ENCODE measurements around the gene TMEM94. TPM values are rescaled to one million over a fixed set of nuclear protein-coding genes. Genes with fewer than 3 reads are reported as not detected.

Gene TMEM94
- total RNA-seq, 1 experiment from 2014 or later = 62.9 TPM

DNA sequence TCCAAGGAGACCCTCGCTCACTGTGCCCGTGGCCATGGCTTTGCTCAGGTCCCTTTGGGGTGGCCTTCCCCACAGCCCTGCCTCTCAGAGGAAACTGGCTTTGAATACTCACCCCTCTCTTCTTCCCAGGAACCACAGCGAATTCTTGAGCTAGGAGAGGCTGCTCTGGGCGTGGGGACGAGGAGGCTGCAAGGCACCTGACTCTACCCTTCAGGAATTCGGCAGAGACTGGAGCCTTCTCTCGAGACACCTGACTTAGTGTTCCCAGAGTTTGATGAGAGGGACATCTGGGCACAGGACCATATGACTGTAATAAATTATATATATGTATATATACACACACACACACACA is 75.3 kb downstream of the TMEM94 start:
- DNase-seq (ENCODE audit: low read depth in 1 of 2, low spot score in 2 of 2) = no peak

DNA sequence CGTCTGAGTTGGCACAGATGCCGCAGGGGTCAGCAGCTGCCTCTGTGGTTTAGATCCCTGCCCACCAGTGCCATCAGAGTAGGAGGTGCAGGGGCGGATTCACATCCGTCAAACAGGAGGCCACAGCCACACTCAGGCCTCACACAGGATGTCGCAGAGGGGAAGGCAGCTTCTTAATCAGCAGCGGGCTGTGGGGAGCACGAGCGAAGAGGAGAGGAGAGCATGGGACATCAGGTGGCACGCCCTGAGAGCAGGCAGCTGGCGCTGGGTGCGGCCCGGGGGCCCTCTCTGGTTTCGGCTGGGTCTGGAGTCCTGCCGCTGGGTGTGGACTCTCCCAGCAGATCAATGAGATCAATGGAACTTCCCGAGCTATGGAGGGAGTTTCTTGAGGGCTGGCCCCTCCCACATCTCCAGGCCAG is 78.7 kb downstream of the TMEM94 start:
- no peaks in the 10 kb centered on the region for H3K36me3 ChIP-seq
- 0 out of 2 replicates have a peak, but pooled peaks cover 2% of the 10 kb centered on the region for H3K27me3 ChIP-seq (replicated peaks)
- no peak for DNase-seq (ENCODE audit: low read depth in 1 of 2, low spot score in 2 of 2)
- no peak overlapping the region for H3K27ac ChIP-seq
- H3K9me3 ChIP-seq (replicated peaks) = no peaks in the 10 kb centered on the region
- no peaks in the 10 kb centered on the region for H3K4me1 ChIP-seq (replicated peaks)
- no peak overlapping the region for H3K4me3 ChIP-seq

More for the DNA sequence above, 75.3 kb downstream of the TMEM94 start:
- peaks cover 4% of the 10 kb centered on the region; the same call in 1 of the 2 replicates for H3K27me3 ChIP-seq (replicated peaks)
- H3K4me3 ChIP-seq = no peak overlapping the region
- H3K27ac ChIP-seq = no peak overlapping the region
- no peaks in the 10 kb centered on the region for H3K9me3 ChIP-seq (replicated peaks)
- H3K36me3 ChIP-seq = no peaks in the 10 kb centered on the region
- H3K4me1 ChIP-seq (replicated peaks) = no peaks in the 10 kb centered on the region

DNA sequence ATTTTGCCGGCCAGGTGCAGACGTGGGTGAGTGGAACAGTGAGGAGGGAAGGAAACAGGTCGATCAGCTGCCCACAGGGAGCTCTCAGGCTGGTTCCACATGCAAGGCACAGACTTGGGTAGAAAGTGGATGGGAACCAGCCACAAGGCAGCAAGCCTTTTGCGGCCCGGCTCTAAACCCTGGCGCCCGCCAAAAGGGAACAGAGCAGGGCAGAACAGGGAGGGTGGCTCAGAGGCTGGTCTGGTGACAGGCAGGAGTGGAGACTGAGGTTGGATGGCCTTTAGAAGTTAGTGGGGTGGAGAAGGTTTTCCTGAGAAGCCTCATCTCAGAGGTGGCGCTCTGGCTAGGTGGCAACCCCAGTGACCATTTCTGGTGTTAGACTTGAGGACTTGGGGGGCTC is 79.4 kb downstream of the TMEM94 start:
- Histone ChIP-seq H3K9me3 (replicated peaks) (no peaks in the 10 kb centered on the region), H3K4me3 (no peak overlapping the region), H3K36me3 (no peaks in the 10 kb centered on the region), H3K4me1 (replicated peaks) (no peaks in the 10 kb centered on the region), H3K27me3 (replicated peaks) (0 out of 2 replicates have a peak, but pooled peaks cover 2% of the 10 kb centered on the region), H3K27ac (no peak overlapping the region)
- no peak for DNase-seq (ENCODE audit: low read depth in 1 of 2, low spot score in 2 of 2)

DNA sequence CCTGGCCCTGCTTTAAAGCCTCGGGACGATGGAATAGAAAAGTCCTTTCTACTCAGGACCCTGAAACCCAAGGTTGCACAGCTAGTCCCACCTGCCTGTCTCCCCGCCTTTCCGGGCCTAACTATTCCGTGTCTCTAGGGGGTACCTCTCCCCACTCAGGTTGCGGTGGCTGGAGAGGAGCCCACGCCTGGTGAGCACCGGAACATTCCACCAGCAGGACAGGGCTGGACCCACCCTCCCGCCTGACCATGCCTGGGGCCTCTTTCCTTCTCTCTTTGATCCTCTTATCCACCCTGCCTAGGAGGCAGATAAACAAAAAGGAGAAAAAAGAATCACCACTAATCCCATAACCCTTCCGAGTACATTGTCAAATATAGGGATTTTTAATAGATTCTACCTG is 79.9 kb downstream of the TMEM94 start:
- no peak overlapping the region for H3K27ac ChIP-seq

DNA sequence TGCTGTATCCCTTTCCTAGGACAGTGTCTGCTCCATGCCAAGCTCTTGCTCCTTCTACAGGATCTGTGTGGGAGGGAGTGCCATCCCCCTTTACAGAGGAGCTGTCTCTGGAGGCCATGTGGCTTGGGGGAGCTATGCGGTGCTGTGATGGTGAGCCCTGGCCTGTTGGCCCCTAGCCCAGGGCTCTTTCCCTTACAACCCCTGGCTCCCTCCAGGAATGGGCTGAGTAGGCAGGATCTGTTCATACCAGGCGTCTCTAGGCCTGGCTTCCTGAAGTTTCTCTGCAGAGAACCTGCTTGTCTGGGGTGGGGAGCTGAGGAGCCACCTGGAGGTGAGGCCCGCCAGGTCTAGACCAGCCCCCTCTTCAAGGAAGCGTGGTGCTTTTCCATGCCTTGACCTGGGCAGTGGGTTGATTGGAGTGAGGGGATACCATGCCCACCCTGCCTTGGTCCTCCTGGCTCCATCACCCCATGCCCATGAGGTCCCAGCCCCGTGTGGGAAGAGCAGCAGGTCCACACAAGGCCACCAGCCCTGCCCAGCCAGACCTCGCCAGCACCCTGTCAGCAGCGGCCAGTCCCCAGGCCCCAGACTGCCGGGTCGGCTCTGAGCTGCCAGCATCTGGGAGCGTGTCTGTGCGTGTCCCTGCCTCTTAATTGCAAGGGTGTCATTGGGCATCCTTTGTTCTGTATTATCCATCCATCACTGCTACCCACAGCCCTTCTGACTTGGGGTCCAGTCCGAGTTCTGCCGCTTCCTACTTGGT is 83.7 kb downstream of the TMEM94 start:
- Histone ChIP-seq H3K4me3 (no peak overlapping the region), H3K27me3 (replicated peaks) (peaks cover 2% of the 10 kb centered on the region; the same call in 1 of the 2 replicates)
- DNase-seq (ENCODE audit: low read depth in 1 of 2, low spot score in 2 of 2) = no peak

More for the DNA sequence above, 79.9 kb downstream of the TMEM94 start:
- H3K9me3 ChIP-seq (replicated peaks) = no peaks in the 10 kb centered on the region
- 0 out of 2 replicates have a peak, but pooled peaks cover 2% of the 10 kb centered on the region for H3K27me3 ChIP-seq (replicated peaks)
- no peak for DNase-seq (ENCODE audit: low read depth in 1 of 2, low spot score in 2 of 2)
- H3K36me3 ChIP-seq = no peaks in the 10 kb centered on the region
- no peaks in the 10 kb centered on the region for H3K4me1 ChIP-seq (replicated peaks)
- no peak overlapping the region for H3K4me3 ChIP-seq

DNA sequence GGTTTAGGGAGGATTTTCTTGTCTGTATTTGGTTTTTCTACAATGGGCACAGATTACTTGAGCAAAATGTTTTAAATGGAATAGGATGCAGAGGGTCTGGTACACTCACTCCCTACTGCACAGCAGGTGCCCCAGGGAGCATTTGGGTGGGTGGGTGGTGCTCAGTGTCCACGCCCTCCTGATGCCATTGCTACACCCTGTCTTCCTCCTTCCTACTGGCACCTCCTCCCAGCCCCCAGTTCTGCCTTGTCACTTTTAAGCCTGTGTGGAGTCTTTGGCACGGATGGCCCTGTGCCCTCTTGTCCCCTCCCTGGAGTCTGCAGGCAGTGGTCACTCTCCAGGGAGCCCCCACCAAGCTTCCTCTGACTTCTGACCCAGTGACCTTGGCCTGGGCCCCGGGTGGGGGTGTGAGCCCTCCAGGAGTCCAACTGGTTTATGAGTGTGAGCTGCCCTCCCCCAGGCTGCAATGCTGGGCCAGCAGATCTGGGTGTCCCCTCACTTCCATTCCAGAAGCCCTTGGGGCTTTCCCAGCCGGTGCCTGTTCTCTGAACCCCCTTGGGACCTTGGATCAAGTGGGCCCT is 84.6 kb downstream of the TMEM94 start:
- H3K9me3 ChIP-seq (replicated peaks) = no peaks in the 10 kb centered on the region
- no peak overlapping the region for H3K4me3 ChIP-seq
- H3K27ac ChIP-seq = no peak overlapping the region
- H3K4me1 ChIP-seq (replicated peaks) = no peaks in the 10 kb centered on the region
- no peaks in the 10 kb centered on the region; the same call in 1 of the 2 replicates for H3K27me3 ChIP-seq (replicated peaks)
- H3K36me3 ChIP-seq = no peaks in the 10 kb centered on the region
- no peak for DNase-seq (ENCODE audit: low read depth in 1 of 2, low spot score in 2 of 2)

More for the DNA sequence above, 83.7 kb downstream of the TMEM94 start:
- Histone ChIP-seq H3K27ac (no peak overlapping the region), H3K4me1 (replicated peaks) (no peaks in the 10 kb centered on the region), H3K36me3 (no peaks in the 10 kb centered on the region), H3K9me3 (replicated peaks) (no peaks in the 10 kb centered on the region)

DNA sequence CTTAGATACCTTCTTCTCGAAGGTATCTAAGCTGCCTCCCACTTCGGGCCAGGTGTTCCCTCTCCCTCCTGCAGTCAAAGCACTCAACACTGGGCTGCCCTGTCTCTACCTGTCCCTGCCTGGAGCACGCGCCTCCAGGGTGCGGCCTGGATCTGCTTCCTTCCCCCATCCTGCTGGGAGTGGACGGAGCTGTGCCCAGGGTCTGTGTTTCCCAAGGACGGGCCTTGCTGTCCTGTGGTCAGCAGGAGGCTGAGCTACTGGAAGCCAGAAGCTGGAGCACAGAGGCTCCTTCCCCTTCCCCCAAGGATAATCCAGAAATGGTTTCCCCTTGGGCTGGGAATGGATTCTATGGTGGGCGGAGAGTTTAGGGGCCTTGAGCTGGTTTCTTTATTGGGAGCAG is 85.8 kb downstream of the TMEM94 start:
- Histone ChIP-seq H3K4me3 (no peak overlapping the region), H3K36me3 (no peaks in the 10 kb centered on the region), H3K27me3 (replicated peaks) (no peaks in the 10 kb centered on the region; the same call in 1 of the 2 replicates), H3K9me3 (replicated peaks) (no peaks in the 10 kb centered on the region), H3K27ac (no peak overlapping the region), H3K4me1 (replicated peaks) (no peaks in the 10 kb centered on the region)
- DNase-seq (ENCODE audit: low read depth in 1 of 2, low spot score in 2 of 2) = no peak

DNA sequence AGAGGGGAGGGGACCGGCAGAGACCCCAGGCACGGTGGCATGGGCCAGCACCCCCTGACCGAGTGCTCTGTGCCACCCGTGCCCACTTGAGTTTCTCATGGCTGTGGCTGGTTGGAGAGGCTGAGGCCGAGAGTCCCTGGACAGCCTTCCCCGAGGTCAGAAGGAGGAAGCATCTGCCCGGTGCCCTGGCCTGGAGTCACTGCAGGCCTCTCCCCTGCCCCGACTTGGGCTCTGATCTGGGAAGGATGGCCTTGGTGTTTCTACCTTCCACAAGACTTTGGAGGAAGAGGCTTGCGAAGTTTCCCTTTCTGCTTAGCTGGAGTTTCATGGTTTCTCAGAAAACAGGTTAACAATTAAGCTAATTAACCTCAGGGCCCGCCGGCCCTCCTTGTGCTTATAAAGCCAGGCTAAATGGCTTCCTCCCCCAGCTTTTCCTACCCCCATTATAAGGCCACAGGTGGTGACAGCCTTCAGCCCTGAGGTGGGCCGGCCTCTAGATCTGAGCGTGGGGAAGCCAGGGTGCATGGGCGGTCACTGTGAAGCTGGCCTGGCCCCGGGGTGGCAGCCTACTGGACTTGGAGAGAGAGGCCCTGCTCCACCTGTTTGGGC is 86.4 kb downstream of the TMEM94 start:
- no peak for DNase-seq (ENCODE audit: low read depth in 1 of 2, low spot score in 2 of 2)
- Histone ChIP-seq H3K36me3 (no peaks in the 10 kb centered on the region), H3K4me1 (replicated peaks) (no peaks in the 10 kb centered on the region), H3K9me3 (replicated peaks) (no peaks in the 10 kb centered on the region), H3K4me3 (no peak overlapping the region), H3K27ac (no peak overlapping the region), H3K27me3 (replicated peaks) (peaks cover under 1% of the 10 kb centered on the region; the same call in 1 of the 2 replicates)

DNA sequence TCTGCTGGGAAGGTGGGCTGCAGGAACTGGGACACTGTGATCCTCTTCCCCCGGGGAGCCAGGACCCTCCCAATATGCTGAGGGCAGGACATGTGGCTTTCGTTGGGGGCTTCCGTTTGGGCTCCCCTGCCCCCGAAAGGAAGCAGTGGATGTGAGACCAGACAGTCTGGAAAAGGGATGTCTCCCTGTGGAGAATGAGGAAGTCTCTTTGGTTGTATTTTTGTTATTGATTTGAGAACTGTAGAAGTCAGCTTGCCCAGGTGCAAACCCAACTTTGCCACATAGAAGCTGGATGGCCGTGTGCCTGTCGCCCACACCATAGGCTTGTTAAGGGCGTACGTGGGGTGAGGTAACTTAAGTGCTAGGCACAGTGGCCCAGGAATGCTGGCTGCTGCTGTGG is 87.8 kb downstream of the TMEM94 start:
- no peak overlapping the region for H3K4me3 ChIP-seq
- DNase-seq (ENCODE audit: low read depth in 1 of 2, low spot score in 2 of 2) = no peak
- no peaks in the 10 kb centered on the region for H3K9me3 ChIP-seq (replicated peaks)
- H3K27me3 ChIP-seq (replicated peaks) = peaks cover 2% of the 10 kb centered on the region; the same call in 1 of the 2 replicates
- H3K36me3 ChIP-seq = no peaks in the 10 kb centered on the region
- no peaks in the 10 kb centered on the region for H3K4me1 ChIP-seq (replicated peaks)
- no peak overlapping the region for H3K27ac ChIP-seq

DNA sequence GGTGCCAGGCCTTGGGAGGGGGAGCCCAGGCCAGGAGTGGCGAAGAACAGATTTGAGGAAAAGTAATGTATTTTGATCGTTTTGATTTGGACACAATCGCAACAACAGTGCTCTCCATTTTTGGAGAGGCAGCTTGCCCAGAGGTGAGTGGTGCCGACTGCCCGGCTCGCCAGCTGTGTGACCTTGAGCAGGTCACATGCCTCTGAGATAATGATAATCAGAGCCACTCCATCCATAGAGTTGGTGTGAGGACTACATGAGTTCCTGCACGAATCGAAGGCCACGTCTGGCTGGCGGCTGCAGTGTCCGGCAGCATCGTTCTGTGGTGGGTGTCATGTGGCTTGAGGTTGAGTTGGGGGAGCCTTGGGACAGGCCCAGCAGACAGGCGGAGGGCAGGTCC is 89.7 kb downstream of the TMEM94 start:
- Histone ChIP-seq H3K27ac (no peak overlapping the region), H3K27me3 (replicated peaks) (peaks cover 2% of the 10 kb centered on the region; the same call in 1 of the 2 replicates), H3K4me1 (replicated peaks) (no peaks in the 10 kb centered on the region), H3K9me3 (replicated peaks) (no peaks in the 10 kb centered on the region), H3K36me3 (no peaks in the 10 kb centered on the region), H3K4me3 (no peak overlapping the region)
- no peak for DNase-seq (ENCODE audit: low read depth in 1 of 2, low spot score in 2 of 2)

DNA sequence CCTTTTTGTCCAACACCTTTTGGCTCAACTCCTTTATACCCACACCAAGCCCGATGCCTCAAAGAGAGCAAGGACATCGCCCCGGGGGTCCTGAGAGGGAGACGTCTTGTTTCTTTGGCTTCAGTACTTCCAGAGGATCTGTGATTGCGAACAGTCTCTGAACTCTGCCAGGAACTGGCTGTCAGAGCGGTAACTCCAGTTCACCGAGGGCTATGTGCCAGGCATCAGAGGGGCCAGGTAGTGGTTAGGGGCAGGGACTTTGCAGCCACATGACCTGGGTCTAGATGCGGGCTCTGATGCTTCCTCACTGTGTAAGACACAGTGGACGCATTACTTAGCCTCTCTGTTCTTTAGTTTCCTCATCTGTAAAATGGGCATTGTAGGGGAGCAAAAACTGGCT is 90.7 kb downstream of the TMEM94 start:
- DNase-seq (ENCODE audit: low read depth in 1 of 2, low spot score in 2 of 2) = no peak
- no peak overlapping the region for H3K27ac ChIP-seq
- H3K4me3 ChIP-seq = no peak overlapping the region
- H3K36me3 ChIP-seq = no peaks in the 10 kb centered on the region
- no peaks in the 10 kb centered on the region for H3K4me1 ChIP-seq (replicated peaks)
- H3K9me3 ChIP-seq (replicated peaks) = no peaks in the 10 kb centered on the region
- H3K27me3 ChIP-seq (replicated peaks) = peaks cover 2% of the 10 kb centered on the region; the same call in 1 of the 2 replicates

DNA sequence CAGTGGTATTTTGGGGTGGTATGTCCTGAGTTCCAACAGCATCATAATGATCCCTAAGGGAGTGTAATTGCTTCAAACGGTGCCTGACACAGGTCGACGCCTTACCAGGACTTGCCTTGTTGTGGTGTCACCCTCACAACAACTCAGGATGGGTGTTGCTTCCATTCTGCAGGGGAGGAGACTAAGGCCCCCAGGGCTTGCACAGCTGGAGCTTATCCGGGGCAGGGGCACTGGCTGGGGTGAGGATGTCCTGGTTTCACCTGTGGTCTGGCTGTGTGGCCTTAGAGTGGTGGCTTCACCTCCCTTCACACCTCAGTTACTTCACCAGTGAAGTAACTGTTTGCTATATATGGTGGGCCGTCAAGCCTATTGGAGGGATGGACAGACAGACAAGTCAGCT is 92.4 kb downstream of the TMEM94 start:
- Histone ChIP-seq H3K9me3 (replicated peaks) (no peaks in the 10 kb centered on the region), H3K36me3 (no peaks in the 10 kb centered on the region), H3K4me3 (no peak overlapping the region), H3K27me3 (replicated peaks) (peaks cover 2% of the 10 kb centered on the region; the same call in 1 of the 2 replicates), H3K27ac (no peak overlapping the region), H3K4me1 (replicated peaks) (peaks cover 14% of the 10 kb centered on the region)
- no peak for DNase-seq (ENCODE audit: low read depth in 1 of 2, low spot score in 2 of 2)
